Tibial nerve (tissue), 3 donors: ENCODE data around the gene FBH1.

ENCODE experiments used
- CTCF ChIP-seq, 5 experiments: fragments of 200-600 bp in 3 of 5; fragments of 450-650 bp in 2 of 5; sonication (generic) in 3 of 5; IDR thresholded peaks; one replicate each; pipeline ENCODE4 v1.5.1; 2016 to 2019; ENCODE audit warnings: antibody characterized with exemption in 5 of 5, mild to moderate bottlenecking in 3 of 5, moderate library complexity in 2 of 5
- POLR2A ChIP-seq, 2 donors: fragments of 450-650 bp; IDR thresholded peaks; one replicate each; pipeline ENCODE4 v1.6.1; 2017; ENCODE audit warnings: antibody characterized with exemption in 2 of 2, mild to moderate bottlenecking in 2 of 2, moderate library complexity in 2 of 2

- no peak for TF ChIP-seq CTCF (IDR thresholded peaks at IDR 0.05)
- no peak for TF ChIP-seq POLR2A (IDR thresholded peaks at IDR 0.05)
These were observed 31.2 kb upstream of the FBH1 start for GRCh38 chr10:5858811-5859210.
